Colonic mucosa (tissue), 4 donors: ENCODE data around the gene USP31. TPM values are rescaled to one million over a fixed set of nuclear protein-coding genes. Genes with fewer than 3 reads are reported as not detected.

Experiments
- DNase-seq: peaks from one replicate; pipeline ENCODE4 v3.0.0-alpha.2; 2020
- H3K27ac ChIP-seq: fragments of 200-600 bp; one replicate; pipeline ENCODE4 v1.8.0; 2021
- H3K27me3 ChIP-seq: fragments of 200-600 bp; one replicate; pipeline ENCODE4 v1.8.0; 2021
- H3K36me3 ChIP-seq: fragments of 200-600 bp; one replicate; pipeline ENCODE4 v1.8.0; 2021
- H3K4me1 ChIP-seq: fragments of 200-600 bp; one replicate; pipeline ENCODE4 v1.8.0; 2021; ENCODE audit warnings: mild to moderate bottlenecking
- H3K4me3 ChIP-seq: fragments of 200-600 bp; one replicate; pipeline ENCODE4 v1.8.0; 2021
- H3K9ac ChIP-seq, 2 donors: one replicate each; pipeline ENCODE4 v1.7.0; 2013; ENCODE audit warnings: control low read depth in 2 of 2, low read depth in 2 of 2, low read length in 2 of 2
- H3K9me3 ChIP-seq: fragments of 200-600 bp; one replicate; pipeline ENCODE4 v1.8.0; 2021
- intact Hi-C: fragments of 100-400 bp; cut with DNase I; formaldehyde crosslinking; loops from one replicate; pipeline ENCODE4 v1.14.1; 2022
- total RNA-seq, 2 donors: library from RNA; stranded (reverse); fragmentation: NEBNext Ultra II Directional in 1 of 2; extraction: Animal tissue kit (Norgen Biotek cat#: 25700) in 1 of 2; gene quantifications; one replicate each; pipeline ENCODE4 v1.2.1, GENCODE V29; 2021
- TF ChIP-seq, protein P1 (sequence below): fragments of 200-600 bp; IDR thresholded peaks from one replicate; pipeline ENCODE4 v1.8.0; 2022; ENCODE audit warnings: antibody characterized with exemption, mild to moderate bottlenecking
- donor health status: healthy.
- donor health status: DM: no; HTN: no; CAD: no.
- donor health status: DM: no; HTN: no; CAD: no.

The USP31 gene
- total RNA-seq, 2 donors from 2014 or later, result 5.9 to 9.8 TPM

GRCh38 chr16:23068079-23068736 is 81.0 kb downstream of the USP31 start:
- H3K27me3 ChIP-seq, result no peaks in the 10 kb centered on the region
- TF ChIP-seq, protein P1, sequence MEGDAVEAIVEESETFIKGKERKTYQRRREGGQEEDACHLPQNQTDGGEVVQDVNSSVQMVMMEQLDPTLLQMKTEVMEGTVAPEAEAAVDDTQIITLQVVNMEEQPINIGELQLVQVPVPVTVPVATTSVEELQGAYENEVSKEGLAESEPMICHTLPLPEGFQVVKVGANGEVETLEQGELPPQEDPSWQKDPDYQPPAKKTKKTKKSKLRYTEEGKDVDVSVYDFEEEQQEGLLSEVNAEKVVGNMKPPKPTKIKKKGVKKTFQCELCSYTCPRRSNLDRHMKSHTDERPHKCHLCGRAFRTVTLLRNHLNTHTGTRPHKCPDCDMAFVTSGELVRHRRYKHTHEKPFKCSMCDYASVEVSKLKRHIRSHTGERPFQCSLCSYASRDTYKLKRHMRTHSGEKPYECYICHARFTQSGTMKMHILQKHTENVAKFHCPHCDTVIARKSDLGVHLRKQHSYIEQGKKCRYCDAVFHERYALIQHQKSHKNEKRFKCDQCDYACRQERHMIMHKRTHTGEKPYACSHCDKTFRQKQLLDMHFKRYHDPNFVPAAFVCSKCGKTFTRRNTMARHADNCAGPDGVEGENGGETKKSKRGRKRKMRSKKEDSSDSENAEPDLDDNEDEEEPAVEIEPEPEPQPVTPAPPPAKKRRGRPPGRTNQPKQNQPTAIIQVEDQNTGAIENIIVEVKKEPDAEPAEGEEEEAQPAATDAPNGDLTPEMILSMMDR, result no peak
- H3K36me3 ChIP-seq, result no peaks in the 10 kb centered on the region
- no peak overlapping the region for H3K9ac ChIP-seq
- H3K27ac ChIP-seq, result no peak overlapping the region
- DNase-seq, result no peak
- no peaks in the 10 kb centered on the region for H3K4me1 ChIP-seq
- intact Hi-C loops, result no loop called here
- no peaks in the 10 kb centered on the region for H3K9me3 ChIP-seq
- H3K4me3 ChIP-seq, result no peak overlapping the region

DNA sequence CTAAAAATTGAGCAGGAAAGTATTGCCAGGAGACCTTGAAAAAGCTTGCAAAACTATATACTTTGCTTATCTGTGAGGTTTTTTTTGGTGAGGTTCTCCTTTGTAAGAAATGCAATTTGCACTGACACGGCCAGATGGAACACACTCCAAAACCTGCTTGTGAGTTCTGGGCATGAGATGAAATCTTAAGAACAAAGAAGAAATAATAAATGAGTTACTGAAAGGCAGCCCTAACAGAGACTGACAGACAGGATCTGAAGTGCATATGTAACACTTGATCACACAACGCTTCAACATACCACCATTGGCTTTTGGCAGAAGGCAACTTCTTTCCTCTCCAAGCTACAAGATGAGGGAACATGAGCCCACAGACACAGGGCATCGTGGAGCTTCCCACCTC is 82.6 kb downstream of the USP31 start:
- TF ChIP-seq, protein P1, result no peak
- Histone ChIP-seq H3K27ac (no peak overlapping the region), H3K9me3 (no peaks in the 10 kb centered on the region), H3K36me3 (no peaks in the 10 kb centered on the region), H3K27me3 (no peaks in the 10 kb centered on the region), H3K4me3 (no peak overlapping the region), H3K9ac (no peak overlapping the region), H3K4me1 (no peaks in the 10 kb centered on the region)
- DNase-seq, result no peak
- intact Hi-C loops, result no loop called here

DNA sequence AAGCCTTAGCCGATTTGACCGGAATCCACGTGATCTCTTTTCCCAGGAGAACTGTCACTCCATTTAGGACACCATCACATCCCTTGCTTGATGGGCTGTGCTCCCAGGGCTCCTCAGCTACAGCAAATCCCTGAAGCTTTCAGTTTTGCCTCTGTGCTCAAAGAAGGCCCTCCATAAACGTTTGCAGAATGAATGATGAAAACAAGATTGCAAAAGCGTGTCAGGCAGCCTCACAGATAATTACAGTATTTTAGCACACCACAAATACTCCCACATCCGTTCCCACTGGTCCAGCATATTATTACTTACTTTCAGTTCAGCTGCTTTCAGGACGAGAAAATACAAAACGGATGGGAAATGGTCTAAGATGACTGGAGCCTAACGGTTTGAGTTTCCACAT is 84.6 kb downstream of the USP31 start:
- Histone ChIP-seq H3K9me3 (no peaks in the 10 kb centered on the region), H3K27me3 (no peaks in the 10 kb centered on the region), H3K36me3 (no peaks in the 10 kb centered on the region), H3K9ac (no peak overlapping the region), H3K4me1 (no peaks in the 10 kb centered on the region), H3K27ac (no peak overlapping the region), H3K4me3 (no peak overlapping the region)
- DNase-seq, result no peak
- intact Hi-C loops, result no loop called here
- TF ChIP-seq, protein P1, result no peak

- no peak overlapping the region for H3K4me3 ChIP-seq
- no peaks in the 10 kb centered on the region for H3K9me3 ChIP-seq
- TF ChIP-seq, protein P1, result no peak
- H3K27me3 ChIP-seq, result no peaks in the 10 kb centered on the region
- H3K36me3 ChIP-seq, result no peaks in the 10 kb centered on the region
- no peak overlapping the region for H3K27ac ChIP-seq
- H3K4me1 ChIP-seq, result no peaks in the 10 kb centered on the region
- DNase-seq, result no peak
- no peak overlapping the region for H3K9ac ChIP-seq
- intact Hi-C loops, result no loop called here
Observed at GRCh38 chr16:23062524-23062923, 86.7 kb downstream of the USP31 start.

DNA sequence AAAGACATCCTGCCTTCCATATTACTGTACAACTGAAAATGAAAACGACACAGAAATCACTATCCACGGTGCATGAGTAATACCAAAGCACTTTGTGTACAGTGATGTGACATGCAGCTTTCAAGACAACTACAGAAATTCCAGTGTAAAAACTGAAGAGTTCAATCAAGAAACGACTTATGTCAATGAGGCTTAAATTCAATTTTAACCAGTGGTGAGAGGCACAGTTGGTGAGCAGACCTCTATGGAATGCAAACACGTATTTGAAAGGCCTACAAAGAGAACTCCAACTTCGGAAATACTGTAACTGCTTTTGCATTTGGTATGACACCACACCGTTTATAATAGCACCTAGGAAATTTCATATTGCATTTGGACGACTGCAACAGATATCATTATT is 87.6 kb downstream of the USP31 start:
- intact Hi-C loops, result no loop called here
- no peak overlapping the region for H3K9ac ChIP-seq

More for the DNA sequence above, 87.6 kb downstream of the USP31 start:
- no peak overlapping the region for H3K27ac ChIP-seq
- no peaks in the 10 kb centered on the region for H3K36me3 ChIP-seq
- no peaks in the 10 kb centered on the region for H3K4me1 ChIP-seq
- no peak overlapping the region for H3K4me3 ChIP-seq
- H3K9me3 ChIP-seq, result no peaks in the 10 kb centered on the region
- DNase-seq, result no peak
- TF ChIP-seq, protein P1, result no peak
- no peaks in the 10 kb centered on the region for H3K27me3 ChIP-seq
